K562 (cell line): ENCODE measurements around the gene NOS2. TPM values are rescaled to one million over a fixed set of nuclear protein-coding genes. Genes with fewer than 3 reads are reported as not detected.
"Not testable (repeated sequence)": the region's sequence is repeated elsewhere in the genome, so short reads cannot be mapped to it uniquely, and the experiment has no call there.

Experiments
- ATAC-seq: fragments of 200-7000 bp; cut with Tn5 transposase; 3 replicates; pipeline ENCODE4 v1.9.1; 2020; ENCODE audit warnings: moderate library complexity
- BruUV-seq: library from RNA; stranded (reverse); fragments of 400-500 nt; replicated peaks from 2 replicates; lab custom pipeline; 2021; lab: Mats Ljungman, UMichigan
- CTCF ChIA-PET: fragments of 300-600 bp; formaldehyde crosslinking; extraction: SDS; loops from one replicate; lab custom pipeline; 2021; ENCODE audit warnings: low intra/inter-chr PET ratio; lab: Yijun Ruan, JAX
- POLR2A ChIA-PET: fragments of 300-600, 350-650 bp; sonication (Branson Sonifier 250); formaldehyde crosslinking; extraction: SDS; loops from one replicate; lab custom pipeline; 2021; ENCODE audit warnings: antibody characterized with exemption, inconsistent platforms; lab: Yijun Ruan, JAX
- DNase-seq, 4 experiments: peaks; one replicate each; pipeline versions ENCODE4 v3.0.0 to v3.0.0-alpha.2; 2011 to 2018; ENCODE audit warnings: low spot score in 3 of 4, mixed read lengths in 3 of 4; ENCODE audit errors: extremely low read depth in 1 of 4
- FAIRE-seq: peaks from 2 replicates; lab custom pipeline; 2011; peaks lifted over from hg19 to GRCh38; lab: Jason Lieb, UNC
- H2AFZ ChIP-seq: 2 replicates; pipeline ENCODE4 v1.6.0; 2011; ENCODE audit warnings: low read depth, low read length, control low read depth, inconsistent platforms
- H3K27ac ChIP-seq: fragments of 200-600 bp; 3 replicates; pipeline ENCODE4 v1.8.0; 2011; ENCODE audit warnings: low read depth, mild to moderate bottlenecking, control low read depth, inconsistent platforms, low read length, moderate library complexity, mixed read lengths; ENCODE audit errors: extremely low read depth
- H3K27me3 ChIP-seq, 2 experiments: fragments of 300-600 bp in 1 of 2; 2 replicates in 1 of 2; 3 replicates in 1 of 2; pipeline versions ENCODE4 v1.6.0 to v1.8.0; 2011; ENCODE audit warnings: inconsistent platforms in 2 of 2, low read length in 2 of 2, mild to moderate bottlenecking in 1 of 2, mixed read lengths in 1 of 2, moderate library complexity in 1 of 2; ENCODE audit not compliant: control insufficient read depth in 2 of 2, insufficient read depth in 2 of 2
- H3K36me3 ChIP-seq: fragments of 300-600 bp; 3 replicates; pipeline ENCODE4 v1.8.0; 2011; ENCODE audit warnings: mild to moderate bottlenecking, low read length, inconsistent platforms; ENCODE audit not compliant: control insufficient read depth, insufficient read depth
- H3K4me1 ChIP-seq, 2 experiments: fragments of 200-600 bp in 1 of 2; replicated peaks in 1 of 2; 2 replicates in 1 of 2; 3 replicates in 1 of 2; pipeline versions ENCODE4 v1.5.1 to v1.8.0; 2011; ENCODE audit warnings: inconsistent platforms in 2 of 2, low read length in 2 of 2, mild to moderate bottlenecking in 1 of 2, mixed read lengths in 1 of 2, moderate library complexity in 1 of 2; ENCODE audit not compliant: control insufficient read depth in 2 of 2, insufficient read depth in 2 of 2
- H3K4me2 ChIP-seq: 2 replicates; pipeline ENCODE4 v1.6.1; 2011; ENCODE audit warnings: low read length, control low read depth, inconsistent platforms, mixed read lengths; ENCODE audit not compliant: insufficient read depth
- H3K4me3 ChIP-seq: fragments of 200-600 bp; sonication (generic), shearing (Covaris generic); 2 replicates; pipeline ENCODE4 v1.5.1; 2016; ENCODE audit warnings: control low read depth, inconsistent platforms
- H3K79me2 ChIP-seq: fragments of 200-600 bp; 3 replicates; pipeline ENCODE4 v1.8.0; 2011; ENCODE audit warnings: low read length, inconsistent platforms; ENCODE audit not compliant: control insufficient read depth, insufficient read depth
- H3K9ac ChIP-seq, 2 experiments: 2 replicates each; pipeline versions ENCODE4 v1.6.0 to v1.6.1; 2011; ENCODE audit warnings: low read depth in 2 of 2, low read length in 2 of 2, control low read depth in 1 of 2, inconsistent platforms in 1 of 2, mild to moderate bottlenecking in 1 of 2, mixed read lengths in 1 of 2; ENCODE audit not compliant: insufficient read depth in 1 of 2
- H3K9me1 ChIP-seq: one replicate; pipeline ENCODE4 v1.6.0; 2011; ENCODE audit warnings: inconsistent platforms, mild to moderate bottlenecking, low read length, moderate library complexity; ENCODE audit not compliant: control insufficient read depth, insufficient read depth
- H3K9me3 ChIP-seq: replicated peaks from 2 replicates; pipeline ENCODE4 v1.5.1; 2011; ENCODE audit warnings: low read depth, low read length, inconsistent platforms; ENCODE audit not compliant: control insufficient read depth, insufficient read depth
- H4K20me1 ChIP-seq: replicated peaks from 2 replicates; pipeline ENCODE4 v1.6.1; 2011; ENCODE audit warnings: low read length, inconsistent platforms, mixed read lengths; ENCODE audit not compliant: control insufficient read depth, insufficient read depth
- IRF2 ChIP-seq: sonication (generic); formaldehyde crosslinking; IDR thresholded peaks from 2 replicates; pipeline ENCODE4 v1.8.1; 2022; ENCODE audit warnings: mild to moderate bottlenecking, missing genetic modification reagents
- KDM5B ChIP-seq: fragments of 200-600 bp; sonication (generic); IDR thresholded peaks from 2 replicates; pipeline ENCODE4 v1.6.1; 2012; ENCODE audit warnings: low read depth, mild to moderate bottlenecking, moderate library complexity, low read length, control low read depth, inconsistent platforms; ENCODE audit not compliant: insufficient replicate concordance
- NEUROD1 ChIP-seq: fragments of 150-350 bp; IDR thresholded peaks from 2 replicates; pipeline ENCODE4 v1.6.1; 2014; ENCODE audit warnings: borderline replicate concordance, low read length, low read depth; ENCODE audit not compliant: partially characterized antibody
- OTX1 ChIP-seq: fragments of 450-650 bp; formaldehyde crosslinking; IDR thresholded peaks from 2 replicates; pipeline ENCODE4 v1.4.0; 2022; ENCODE audit warnings: mild to moderate bottlenecking
- PTBP1 ChIP-seq: fragments of 200-400 bp; formaldehyde crosslinking; IDR thresholded peaks from 2 replicates; pipeline ENCODE4 v1.6.1; 2017; ENCODE audit warnings: low read depth, low read length
- USF2 ChIP-seq: sonication (generic); formaldehyde crosslinking; IDR thresholded peaks from 2 replicates; pipeline ENCODE4 v1.5.0; 2020; ENCODE audit warnings: missing genetic modification reagents
- ZBTB9 ChIP-seq: fragments of 450-650 bp; formaldehyde crosslinking; IDR thresholded peaks from 2 replicates; pipeline ENCODE4 v1.4.0; 2020; ENCODE audit warnings: mild to moderate bottlenecking, moderate library complexity
- ZNF316 ChIP-seq: fragments of 450-650 bp; IDR thresholded peaks from 2 replicates; pipeline ENCODE4 v1.6.1; 2016
- ZNF436 ChIP-seq: fragments of 250-450, 450-650 bp; sonication (Bioruptor Pico); formaldehyde crosslinking; IDR thresholded peaks from 2 replicates; pipeline ENCODE4 v1.7.0; 2020; ENCODE audit warnings: mild to moderate bottlenecking
- ZNF561 ChIP-seq: fragments of 450-650 bp; formaldehyde crosslinking; conservative IDR thresholded peaks from 2 replicates; pipeline ENCODE4 v1.4.0; 2020; ENCODE audit warnings: mild to moderate bottlenecking, moderate library complexity
- ZNF583 ChIP-seq: fragments of 250-450 bp; sonication (Bioruptor Pico); IDR thresholded peaks from 2 replicates; pipeline ENCODE4 v1.4.0; 2020
- WGBS: fragments of 100-300 bp; shearing (Covaris generic); methylation state at CpG from one replicate; pipeline ENCODE4 v1.1.6; 2016; ENCODE audit warnings: low coverage, mixed read lengths; ENCODE audit not compliant: insufficient coverage; ENCODE audit errors: missing lambda C conversion rate; 5-methylcytosine and 5-hydroxymethylcytosine counted together
- in situ Hi-C: fragments of 300-500 bp; cut with MboI; formaldehyde crosslinking; loops from 4 replicates; pipeline ENCODE4 v1.15.0; 2018; ENCODE audit warnings: inconsistent platforms, mixed read lengths
- intact Hi-C: fragments of 100-400 bp; cut with micrococcal nuclease; formaldehyde crosslinking; loops from 2 replicates; pipeline ENCODE4 v1.14.2; 2022
- polyA plus RNA-seq, 8 experiments: library from polyadenylated mRNA; depleted of rRNA in 4 of 8; stranded (reverse) in 5 of 8; unstranded in 3 of 8; fragments of >200 nt; fragmentation: Nextera tagmentation in 2 of 8; fragmentation: Illumina TruSeq in 1 of 8; extraction: Ambion mirVana in 2 of 8; extraction: Trizol in 1 of 8; gene quantifications; 2 replicates each; pipeline versions ENCODE4 v1.2.1 to v1.2.3, GENCODE V29; 2011 to 2014; ENCODE audit warnings: inconsistent platforms in 1 of 8, missing spikeins in 1 of 8
- total RNA-seq, 7 experiments: library from RNA; depleted of rRNA in 6 of 7; stranded (reverse); fragments of >200 nt in 6 of 7; fragmentation: Illumina TruSeq in 2 of 7; extraction: Trizol in 2 of 7; gene quantifications; 2 replicates each; pipeline versions ENCODE4 v1.2.1 to v1.2.3, GENCODE V29; 2011 to 2021; ENCODE audit warnings: low replicate concordance in 1 of 7

NOS2 gene
- total and polyA plus RNA-seq, 9 of the 15 experiments (the other 6 are each of a cell fraction or from before 2014, with no cell fraction given): not detected

- in situ Hi-C loops (no loop called here), intact Hi-C loops (no loop called here)
- Histone ChIP-seq H3K9ac (no peak overlapping the region), H3K27me3 (peaks cover 2% of the 10 kb centered on the region in 2 experiments; a peak in 3 of 5 replicates), H3K4me2 (no peak overlapping the region), H3K27ac (no peak overlapping the region), H3K9me1 (no peaks in the 10 kb centered on the region), H3K36me3 (no peaks in the 10 kb centered on the region), H3K9me3 (no peaks in the 10 kb centered on the region), H2AFZ (no peak overlapping the region), H4K20me1 (no peaks in the 10 kb centered on the region), H3K4me3 (no peak overlapping the region), H3K4me1 (no peaks in the 10 kb centered on the region; a peak in 1 of 5 replicates), H3K79me2 (no peaks in the 10 kb centered on the region)
- DNase-seq: no peak
- TF ChIP-seq ZNF436 (no peak), ZNF561 (no peak), ZNF316 (no peak), IRF2 (CRISPR knock-in tag) (no peak), ZBTB9 (CRISPR knock-in tag) (no peak), KDM5B (no peak), ZNF583 (CRISPR knock-in tag) (no peak), USF2 (CRISPR knock-in tag) (no peak), PTBP1 (no peak), OTX1 (CRISPR knock-in tag) (no peak), NEUROD1 (no peak)
- ChIA-PET CTCF (no interaction called here), POLR2A (interaction anchor here (0.6 kb wide), 1 partner anchor 68 kb away, joined by 4 read pairs; no protein-coding TSS in a partner anchor)
- WGBS: 0% methylated on average over 1 of the region's 1 CpG
- BruUV-seq: no TSS peak
- no peak for ATAC-seq
- no peak for FAIRE-seq
Observed at GRCh38 chr17:27840688-27841087, 40.4 kb upstream of the NOS2 start.

- H3K4me2 ChIP-seq, H3K9me3 ChIP-seq, H3K9ac ChIP-seq, H4K20me1 ChIP-seq, H3K27ac ChIP-seq, H3K4me1 ChIP-seq, CTCF ChIA-PET, ATAC-seq, BruUV-seq, DNase-seq, FAIRE-seq, H2AFZ ChIP-seq, H3K27me3 ChIP-seq, H3K9me1 ChIP-seq, H3K36me3 ChIP-seq, H3K4me3 ChIP-seq, in situ Hi-C loops, H3K79me2 ChIP-seq, intact Hi-C loops: not testable (repeated sequence)
- no CpG with 5 or more reads among the region's 1 CpG for WGBS
- POLR2A ChIA-PET: interaction anchor here (0.6 kb wide), 1 partner anchor 68 kb away, joined by 4 read pairs; no protein-coding TSS in a partner anchor
Observed at GRCh38 chr17:27840406-27840678, 40.0 kb upstream of the NOS2 start.
